Body of pancreas (tissue), 4 donors: Measurements from ENCODE around the gene ZNF536. TPM values are rescaled to one million over a fixed set of nuclear protein-coding genes. Genes with fewer than 3 reads are reported as not detected.

ENCODE experiments used
- ATAC-seq: fragments of 150-250 bp; one replicate; pipeline ENCODE4 v1.9.1; 2016
- DNase-seq, 4 donors: peaks; one replicate each; pipeline ENCODE4 v3.0.0-alpha.2; 2019
- H3K27ac ChIP-seq, 4 donors: fragments of 200-600 bp; sonication (generic); 1 replicate in 3 of 4; 2 replicates in 1 of 4; pipeline versions ENCODE4 v1.5.1 to v1.6.1; 2016 to 2019; ENCODE audit warnings: mild to moderate bottlenecking in 1 of 4, mixed read lengths in 1 of 4, moderate library complexity in 1 of 4
- H3K27me3 ChIP-seq, 2 donors: fragments of 200-600 bp; sonication (generic); one replicate each; pipeline ENCODE4 v1.6.0; 2016; ENCODE audit warnings: mild to moderate bottlenecking in 1 of 2
- H3K36me3 ChIP-seq, 2 donors: fragments of 200-600 bp; sonication (generic); replicated peaks in 1 of 2; 2 replicates each; pipeline ENCODE4 v1.5.1; 2016; ENCODE audit warnings: low read depth in 2 of 2; ENCODE audit not compliant: insufficient read depth in 1 of 2
- H3K4me1 ChIP-seq: fragments of 200-600 bp; sonication (generic); one replicate; pipeline ENCODE4 v1.6.0; 2016
- H3K4me3 ChIP-seq, 2 donors: fragments of 200-600 bp; sonication (generic); 1 replicate in 1 of 2; 2 replicates in 1 of 2; pipeline ENCODE4 v1.5.1; 2016 to 2019
- H3K9me3 ChIP-seq, 3 donors: fragments of 200-600 bp; sonication (generic); 1 replicate in 2 of 3; 2 replicates in 1 of 3; pipeline ENCODE4 v1.5.1; 2016
- POLR2A ChIP-seq, 3 donors: fragments of 450-650 bp; IDR thresholded peaks; one replicate each; pipeline ENCODE4 v1.6.1; 2016; ENCODE audit warnings: antibody characterized with exemption in 3 of 3, mild to moderate bottlenecking in 2 of 3
- WGBS, 2 donors: methylation state at CpG; one replicate each; pipeline ENCODE4 v1.1.5; 2017; 5-methylcytosine and 5-hydroxymethylcytosine counted together
- intact Hi-C: fragments of 100-400 bp; cut with DNase I; formaldehyde crosslinking; loops from one replicate; pipeline ENCODE4 v1.15.1; 2023
- total RNA-seq, 2 donors: library from RNA; depleted of rRNA; stranded (reverse); fragments of >200 nt; gene quantifications; one replicate each; pipeline ENCODE4 v1.1.0, GENCODE V29; 2016
- TF ChIP-seq, protein P1 (sequence below), 7 experiments: fragments of 450-650 bp in 4 of 7; fragments of 200-600 bp in 3 of 7; sonication (generic) in 3 of 7; IDR thresholded peaks; one replicate each; pipeline ENCODE4 v1.5.1; 2016 to 2019; ENCODE audit warnings: antibody characterized with exemption in 7 of 7

ZNF536 gene
- total RNA-seq, 2 donors from 2014 or later: not detected

GRCh38 chr19:30385174-30385573 is 13.0 kb downstream of the ZNF536 start:
- no peak for TF ChIP-seq POLR2A (IDR thresholded peaks at IDR 0.05)
- TF ChIP-seq, protein P1, sequence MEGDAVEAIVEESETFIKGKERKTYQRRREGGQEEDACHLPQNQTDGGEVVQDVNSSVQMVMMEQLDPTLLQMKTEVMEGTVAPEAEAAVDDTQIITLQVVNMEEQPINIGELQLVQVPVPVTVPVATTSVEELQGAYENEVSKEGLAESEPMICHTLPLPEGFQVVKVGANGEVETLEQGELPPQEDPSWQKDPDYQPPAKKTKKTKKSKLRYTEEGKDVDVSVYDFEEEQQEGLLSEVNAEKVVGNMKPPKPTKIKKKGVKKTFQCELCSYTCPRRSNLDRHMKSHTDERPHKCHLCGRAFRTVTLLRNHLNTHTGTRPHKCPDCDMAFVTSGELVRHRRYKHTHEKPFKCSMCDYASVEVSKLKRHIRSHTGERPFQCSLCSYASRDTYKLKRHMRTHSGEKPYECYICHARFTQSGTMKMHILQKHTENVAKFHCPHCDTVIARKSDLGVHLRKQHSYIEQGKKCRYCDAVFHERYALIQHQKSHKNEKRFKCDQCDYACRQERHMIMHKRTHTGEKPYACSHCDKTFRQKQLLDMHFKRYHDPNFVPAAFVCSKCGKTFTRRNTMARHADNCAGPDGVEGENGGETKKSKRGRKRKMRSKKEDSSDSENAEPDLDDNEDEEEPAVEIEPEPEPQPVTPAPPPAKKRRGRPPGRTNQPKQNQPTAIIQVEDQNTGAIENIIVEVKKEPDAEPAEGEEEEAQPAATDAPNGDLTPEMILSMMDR (IDR thresholded peaks at IDR 0.05): no peak
- H3K36me3 ChIP-seq: no peaks in the 10 kb centered on the region
- ATAC-seq: no peak
- WGBS, 2 donors: 68% methylated on average over 8 to 9 of the region's 9 CpGs
- H3K27me3 ChIP-seq: no peaks in the 10 kb centered on the region
- DNase-seq: no peak
- no peak overlapping the region for H3K27ac ChIP-seq
- H3K4me3 ChIP-seq: no peak overlapping the region
- no peaks in the 10 kb centered on the region for H3K4me1 ChIP-seq
- intact Hi-C loops: no loop called here
- no peaks in the 10 kb centered on the region for H3K9me3 ChIP-seq

- WGBS, 2 donors: 70 to 75% methylated on average over 5 of the region's 5 CpGs
- DNase-seq (no peak), ATAC-seq (no peak)
- Histone ChIP-seq H3K4me1 (no peaks in the 10 kb centered on the region), H3K9me3 (no peaks in the 10 kb centered on the region), H3K36me3 (no peaks in the 10 kb centered on the region), H3K27me3 (no peaks in the 10 kb centered on the region), H3K27ac (no peak overlapping the region), H3K4me3 (no peak overlapping the region)
- intact Hi-C loops: no loop called here
- TF ChIP-seq POLR2A (IDR thresholded peaks at IDR 0.05): no peak
- TF ChIP-seq, protein P1 (IDR thresholded peaks at IDR 0.05): no peak
Measured at GRCh38 chr19:30385666-30386065, 13.5 kb downstream of the ZNF536 start.

DNA sequence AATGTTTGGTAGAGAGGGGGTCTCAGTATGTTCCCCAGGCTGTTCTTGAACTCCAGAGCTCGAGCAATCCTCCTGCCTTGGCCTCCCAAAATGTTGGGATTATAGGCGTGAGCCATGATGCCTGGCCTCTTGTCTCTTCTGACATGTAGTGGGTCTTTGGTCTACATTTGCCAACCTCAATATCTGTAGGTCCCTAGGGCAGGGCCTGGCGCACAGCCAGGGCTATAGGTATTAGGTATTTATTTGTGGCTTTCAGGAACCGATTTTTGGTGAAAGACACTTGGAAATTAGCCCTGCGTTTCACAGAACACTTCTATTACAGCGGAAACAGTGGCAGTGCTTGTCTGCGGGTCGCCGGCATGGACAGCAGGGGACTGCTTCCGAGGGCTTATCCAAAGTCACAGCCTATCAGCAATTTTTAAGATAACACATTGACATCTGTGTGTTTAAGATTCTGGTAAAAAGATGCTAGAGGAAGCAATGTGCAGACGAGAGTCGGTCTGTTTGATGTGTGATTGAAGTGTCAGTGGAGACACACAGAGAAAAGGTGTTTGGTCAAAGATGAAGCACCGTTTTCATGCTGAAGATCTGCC is 14.5 kb downstream of the ZNF536 start:
- intact Hi-C loops: no loop called here
- TF ChIP-seq, protein P1 (IDR thresholded peaks at IDR 0.05): no peak
- TF ChIP-seq POLR2A (IDR thresholded peaks at IDR 0.05): no peak
- no peaks in the 10 kb centered on the region for H3K9me3 ChIP-seq
- no peaks in the 10 kb centered on the region for H3K4me1 ChIP-seq
- H3K27ac ChIP-seq: no peak overlapping the region
- H3K4me3 ChIP-seq: no peak overlapping the region
- DNase-seq: no peak
- H3K36me3 ChIP-seq: no peaks in the 10 kb centered on the region
- 41 to 54% methylated on average over 13 of the region's 13 CpGs for WGBS, 2 donors
- no peak for ATAC-seq
- H3K27me3 ChIP-seq: no peaks in the 10 kb centered on the region

DNA sequence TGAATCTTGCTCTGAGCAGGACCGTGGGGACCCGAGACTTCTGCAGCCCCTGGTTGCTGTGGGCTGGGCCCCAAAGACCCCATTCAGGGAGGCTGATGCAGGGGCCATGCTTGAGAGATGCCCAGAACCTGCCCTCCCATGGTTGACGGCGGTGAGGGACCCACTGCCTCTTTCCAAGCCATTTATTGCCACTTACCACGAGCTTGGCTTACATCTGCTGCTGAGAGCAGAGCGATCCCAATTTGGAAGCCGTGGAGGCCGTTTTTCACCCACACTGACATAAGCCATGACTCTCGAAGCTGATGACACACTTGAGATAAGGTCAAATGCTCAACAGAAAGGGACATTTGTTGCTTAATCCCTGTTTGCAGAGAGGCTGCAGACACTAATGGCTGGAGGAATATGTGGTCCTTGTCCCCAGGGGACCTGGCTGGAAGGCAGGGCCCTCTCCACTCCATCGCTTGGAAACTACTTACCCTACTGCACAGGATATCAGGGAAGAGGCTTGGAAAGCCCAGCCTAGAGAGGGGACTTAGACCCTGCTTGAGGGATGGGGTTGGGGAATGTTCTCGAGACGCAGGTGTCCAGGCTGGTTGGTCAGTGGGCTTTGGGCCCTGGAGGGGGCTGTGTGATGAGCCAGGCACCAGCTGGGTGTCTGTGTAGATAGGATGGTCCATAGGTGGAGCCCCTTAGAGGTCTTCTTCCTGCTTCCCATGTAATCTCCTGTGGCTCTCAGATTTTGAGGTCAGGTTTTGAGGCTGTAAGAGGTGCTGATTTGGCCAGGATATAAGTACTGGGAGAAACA is 15.3 kb downstream of the ZNF536 start:
- DNase-seq: no peak
- no peaks in the 10 kb centered on the region for H3K4me1 ChIP-seq
- H3K27me3 ChIP-seq: no peaks in the 10 kb centered on the region
- intact Hi-C loops: no loop called here
- no peak overlapping the region for H3K27ac ChIP-seq
- TF ChIP-seq, protein P1 (IDR thresholded peaks at IDR 0.05): no peak
- TF ChIP-seq POLR2A (IDR thresholded peaks at IDR 0.05): no peak
- no peak for ATAC-seq
- no peak overlapping the region for H3K4me3 ChIP-seq
- WGBS, 2 donors: 68 to 69% methylated on average over 8 to 12 of the region's 12 CpGs
- no peaks in the 10 kb centered on the region for H3K36me3 ChIP-seq
- no peaks in the 10 kb centered on the region for H3K9me3 ChIP-seq
